WTC11 (cell line): ENCODE data around the gene ABCG1. TPM values are rescaled to one million over a fixed set of nuclear protein-coding genes. Genes with fewer than 3 reads are reported as not detected.
A peak's percentile ranks its signal among the peaks of the same experiment; 100 is the strongest.

ENCODE experiments used
- ATAC-seq: fragments of 200-7000 bp; cut with Tn5 transposase; 2 replicates; pipeline ENCODE4 v1.10.0; 2021; ENCODE audit warnings: mild to moderate bottlenecking, moderate library complexity
- CTCF ChIA-PET: fragments of 300-600 bp; sonication (Branson Sonifier 250); formaldehyde crosslinking; loops from one replicate; lab custom pipeline; 2021; ENCODE audit warnings: antibody characterized with exemption; lab: Charles Lee
- POLR2A ChIA-PET: fragments of 350-600 bp; sonication (Branson Sonifier 250); formaldehyde crosslinking; loops from one replicate; lab custom pipeline; 2021; ENCODE audit warnings: antibody characterized with exemption; lab: Charles Lee
- DNase-seq: peaks from one replicate; pipeline ENCODE4 v3.0.0; 2021; ENCODE audit warnings: low spot score
- H3K27ac Mint-ChIP-seq: 2 replicates; pipeline ENCODE4 v1.8.0; 2021; ENCODE audit warnings: mixed read lengths
- H3K27me3 Mint-ChIP-seq: 2 replicates; pipeline ENCODE4 v1.8.0; 2021; ENCODE audit warnings: low read depth, mild to moderate bottlenecking, moderate library complexity, mixed read lengths
- H3K36me3 Mint-ChIP-seq: 2 replicates; pipeline ENCODE4 v1.8.0; 2021; ENCODE audit warnings: mixed read lengths
- H3K4me1 Mint-ChIP-seq: 2 replicates; pipeline ENCODE4 v1.8.0; 2022; ENCODE audit warnings: mixed read lengths
- H3K4me3 Mint-ChIP-seq: 2 replicates; pipeline ENCODE4 v1.8.0; 2021; ENCODE audit warnings: mild to moderate bottlenecking, moderate library complexity, mixed read lengths
- H3K9me3 Mint-ChIP-seq: 2 replicates; pipeline ENCODE4 v1.8.0; 2021; ENCODE audit warnings: mixed read lengths
- ATF1 ChIP-seq: sonication (generic); formaldehyde crosslinking; IDR thresholded peaks from 2 replicates; pipeline ENCODE4 v1.8.1; 2023; ENCODE audit warnings: mild to moderate bottlenecking, moderate library complexity, missing genetic modification reagents
- FOXJ3 ChIP-seq: sonication (generic); formaldehyde crosslinking; IDR thresholded peaks from 2 replicates; pipeline ENCODE4 v1.9.0; 2021; ENCODE audit warnings: missing genetic modification reagents, mild to moderate bottlenecking, borderline replicate concordance
- FOXP1 ChIP-seq: sonication (generic); formaldehyde crosslinking; IDR thresholded peaks from 2 replicates; pipeline ENCODE4 v1.8.0; 2022; ENCODE audit warnings: missing genetic modification reagents, mild to moderate bottlenecking, moderate library complexity, borderline replicate concordance
- FOXP4 ChIP-seq: sonication (generic); formaldehyde crosslinking; IDR thresholded peaks from 2 replicates; pipeline ENCODE4 v1.8.0; 2022; ENCODE audit warnings: mild to moderate bottlenecking, missing genetic modification reagents
- GABPB1 ChIP-seq: sonication (generic); formaldehyde crosslinking; IDR thresholded peaks from 2 replicates; pipeline ENCODE4 v1.8.1; 2023; ENCODE audit warnings: mild to moderate bottlenecking, missing genetic modification reagents
- GRHL2 ChIP-seq: fragments of 250-450 bp; sonication (Bioruptor Pico); IDR thresholded peaks from 2 replicates; pipeline ENCODE4 v1.8.0; 2022; ENCODE audit warnings: mild to moderate bottlenecking, moderate library complexity; ENCODE audit not compliant: insufficient replicate concordance, severe bottlenecking
- GTF2I ChIP-seq: fragments of 250-450 bp; sonication (Bioruptor Pico); conservative IDR thresholded peaks from 2 replicates; pipeline ENCODE4 v1.4.0; 2021; ENCODE audit warnings: mild to moderate bottlenecking
- HMGA2 ChIP-seq: fragments of 250-450 bp; sonication (Bioruptor Pico); IDR thresholded peaks from 2 replicates; pipeline ENCODE4 v1.4.0; 2021; ENCODE audit warnings: mild to moderate bottlenecking, moderate library complexity
- JAZF1 ChIP-seq: fragments of 250-450 bp; sonication (Bioruptor Pico); IDR thresholded peaks from 2 replicates; pipeline ENCODE4 v1.9.0; 2021; ENCODE audit warnings: moderate library complexity, mild to moderate bottlenecking, inconsistent platforms
- JUN ChIP-seq: sonication (generic); formaldehyde crosslinking; IDR thresholded peaks from 2 replicates; pipeline ENCODE4 v1.8.0; 2023; ENCODE audit warnings: mild to moderate bottlenecking, missing genetic modification reagents
- NR1H2 ChIP-seq: sonication (generic); formaldehyde crosslinking; IDR thresholded peaks from 2 replicates; pipeline ENCODE4 v1.9.0; 2021; ENCODE audit warnings: mild to moderate bottlenecking, moderate library complexity, missing genetic modification reagents
- PRRX2 ChIP-seq: fragments of 250-450 bp; sonication (Bioruptor Pico); IDR thresholded peaks from 2 replicates; pipeline ENCODE4 v1.8.0; 2021; ENCODE audit warnings: mild to moderate bottlenecking
- RORB ChIP-seq: fragments of 250-450 bp; sonication (Bioruptor Pico); IDR thresholded peaks from 2 replicates; pipeline ENCODE4 v1.9.0; 2021; ENCODE audit warnings: mild to moderate bottlenecking
- SMAD4 ChIP-seq: sonication (generic); formaldehyde crosslinking; IDR thresholded peaks from 2 replicates; pipeline ENCODE4 v1.8.0; 2022; ENCODE audit warnings: mild to moderate bottlenecking, missing genetic modification reagents
- SOX15 ChIP-seq: fragments of 250-450 bp; sonication (Bioruptor Pico); IDR thresholded peaks from 2 replicates; pipeline ENCODE4 v1.9.0; 2021; ENCODE audit warnings: mild to moderate bottlenecking
- SP1 ChIP-seq: sonication (generic); formaldehyde crosslinking; conservative IDR thresholded peaks from 2 replicates; pipeline ENCODE4 v1.8.1; 2022; ENCODE audit warnings: missing genetic modification reagents
- TEAD4 ChIP-seq: sonication (generic); formaldehyde crosslinking; IDR thresholded peaks from 2 replicates; pipeline ENCODE4 v1.8.0; 2022; ENCODE audit warnings: mild to moderate bottlenecking, missing genetic modification reagents
- TP53 ChIP-seq: sonication (generic); formaldehyde crosslinking; IDR thresholded peaks from 2 replicates; pipeline ENCODE4 v1.8.1; 2023; ENCODE audit warnings: mild to moderate bottlenecking, missing genetic modification reagents
- USF2 ChIP-seq: sonication (generic); formaldehyde crosslinking; IDR thresholded peaks from 2 replicates; pipeline ENCODE4 v1.8.1; 2023; ENCODE audit warnings: mild to moderate bottlenecking, missing genetic modification reagents, moderate library complexity
- ZNF671 ChIP-seq: fragments of 250-450 bp; sonication (Bioruptor Pico); IDR thresholded peaks from 2 replicates; pipeline ENCODE4 v1.8.0; 2021; ENCODE audit warnings: mild to moderate bottlenecking
- total RNA-seq: library from RNA; stranded (reverse); gene quantifications from 3 replicates; pipeline ENCODE4 v1.2.3, GENCODE V29; 2021
- TF ChIP-seq, protein P1 (sequence below): fragments of 200-600 bp; IDR thresholded peaks from 2 replicates; pipeline ENCODE4 v1.8.0; 2022; ENCODE audit warnings: antibody characterized with exemption
- TF ChIP-seq, protein P2 (sequence below): fragments of 250-450 bp; sonication (Bioruptor Pico); IDR thresholded peaks from 2 replicates; pipeline ENCODE4 v1.9.0; 2021; ENCODE audit warnings: mild to moderate bottlenecking
- TF ChIP-seq, protein P3 (sequence below): sonication (generic); formaldehyde crosslinking; IDR thresholded peaks from 2 replicates; pipeline ENCODE4 v1.8.0; 2022; ENCODE audit warnings: mild to moderate bottlenecking, missing genetic modification reagents

The ABCG1 gene
- total RNA-seq, 1 experiment from 2014 or later = 4.0 TPM

DNA sequence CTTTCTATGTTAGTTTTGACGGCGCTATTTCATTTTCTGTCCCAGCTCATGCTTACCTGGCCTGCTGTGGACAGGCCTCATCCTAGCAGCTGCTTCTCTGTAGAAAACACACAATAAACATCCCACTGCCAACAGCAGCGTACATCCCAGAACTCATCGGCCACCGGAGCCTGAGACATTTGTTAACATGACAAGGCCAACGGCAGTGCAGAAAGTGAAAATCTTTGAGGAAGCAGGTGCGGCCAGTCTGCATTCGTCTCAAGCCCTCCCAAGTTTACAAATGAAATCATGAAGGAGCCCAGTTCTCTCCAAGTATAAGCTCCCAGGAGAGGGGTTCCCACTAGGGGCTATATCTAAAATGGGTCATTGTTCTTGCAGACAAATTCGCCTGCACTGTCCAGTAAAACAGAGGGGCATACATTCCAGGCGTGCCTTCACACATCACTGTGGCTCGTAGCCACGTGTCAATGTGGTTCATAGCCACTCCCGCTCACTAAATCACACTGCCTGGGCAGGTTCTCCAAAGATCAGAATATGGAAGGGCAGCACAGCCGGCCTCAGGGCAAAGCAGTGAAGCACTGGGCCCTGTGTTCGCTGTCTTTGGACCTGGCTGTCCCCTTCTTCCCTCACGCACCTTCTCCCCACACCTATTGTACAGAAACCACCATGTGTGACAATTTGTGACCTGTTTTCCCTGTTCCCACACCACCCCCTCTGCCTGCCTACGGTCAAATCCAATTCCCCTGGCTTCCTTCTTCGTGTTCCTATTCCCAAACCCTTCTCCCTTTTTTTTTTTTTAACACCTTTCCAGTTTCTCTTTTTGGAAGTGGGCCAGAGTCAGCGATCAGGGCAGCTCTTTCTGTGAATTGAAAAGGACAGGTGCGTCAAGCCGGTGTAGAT lies 27.0 kb upstream of the ABCG1 start:
- Mint-ChIP-seq H3K4me3 (no peak overlapping the region), H3K27ac (no peak overlapping the region; the same call in 1 of the 2 replicates), H3K27me3 (no peaks in the 10 kb centered on the region; the same call in 1 of the 2 replicates), H3K4me1 (no peaks in the 10 kb centered on the region), H3K9me3 (peaks cover 3% of the 10 kb centered on the region; the same call in 1 of the 2 replicates), H3K36me3 (no peaks in the 10 kb centered on the region)
- ChIA-PET POLR2A (no interaction called here), CTCF (interaction anchor here (1.2 kb wide), 1 partner anchor 10 kb away, joined by 3 read pairs; no protein-coding TSS in a partner anchor)
- DNase-seq = no peak
- no peak for TF ChIP-seq FOXP4
- TF ChIP-seq GTF2I (CRISPR knock-in tag) = no peak
- no peak for TF ChIP-seq SP1
- TF ChIP-seq NR1H2 (CRISPR knock-in tag) = no peak
- no peak for TF ChIP-seq TP53 (CRISPR knock-in tag)
- TF ChIP-seq ZNF671 (CRISPR knock-in tag) = no peak
- TF ChIP-seq RORB (CRISPR knock-in tag) = no peak
- no peak for ATAC-seq

GRCh38 chr21:42193131-42193671 lies 25.7 kb upstream of the ABCG1 start:
- CTCF ChIA-PET = interaction anchor here (1.1 kb wide), 1 partner anchor 66 kb away, joined by 3 read pairs; no protein-coding TSS in a partner anchor
- H3K4me1 Mint-ChIP-seq = no peaks in the 10 kb centered on the region
- peak overlapping the region; percentile 63; the same call in 1 of the 2 replicates for H3K27ac Mint-ChIP-seq
- no peaks in the 10 kb centered on the region for H3K36me3 Mint-ChIP-seq
- TF ChIP-seq ZNF671 (CRISPR knock-in tag) (no peak), USF2 (CRISPR knock-in tag) (no peak), ATF1 (CRISPR knock-in tag) (no peak), JUN (CRISPR knock-in tag) (no peak), PRRX2 (no peak), FOXP1 (CRISPR knock-in tag) (no peak), GABPB1 (no peak), TEAD4 (CRISPR knock-in tag) (no peak), TP53 (CRISPR knock-in tag) (no peak)
- TF ChIP-seq, protein P1, sequence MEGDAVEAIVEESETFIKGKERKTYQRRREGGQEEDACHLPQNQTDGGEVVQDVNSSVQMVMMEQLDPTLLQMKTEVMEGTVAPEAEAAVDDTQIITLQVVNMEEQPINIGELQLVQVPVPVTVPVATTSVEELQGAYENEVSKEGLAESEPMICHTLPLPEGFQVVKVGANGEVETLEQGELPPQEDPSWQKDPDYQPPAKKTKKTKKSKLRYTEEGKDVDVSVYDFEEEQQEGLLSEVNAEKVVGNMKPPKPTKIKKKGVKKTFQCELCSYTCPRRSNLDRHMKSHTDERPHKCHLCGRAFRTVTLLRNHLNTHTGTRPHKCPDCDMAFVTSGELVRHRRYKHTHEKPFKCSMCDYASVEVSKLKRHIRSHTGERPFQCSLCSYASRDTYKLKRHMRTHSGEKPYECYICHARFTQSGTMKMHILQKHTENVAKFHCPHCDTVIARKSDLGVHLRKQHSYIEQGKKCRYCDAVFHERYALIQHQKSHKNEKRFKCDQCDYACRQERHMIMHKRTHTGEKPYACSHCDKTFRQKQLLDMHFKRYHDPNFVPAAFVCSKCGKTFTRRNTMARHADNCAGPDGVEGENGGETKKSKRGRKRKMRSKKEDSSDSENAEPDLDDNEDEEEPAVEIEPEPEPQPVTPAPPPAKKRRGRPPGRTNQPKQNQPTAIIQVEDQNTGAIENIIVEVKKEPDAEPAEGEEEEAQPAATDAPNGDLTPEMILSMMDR = no peak
- TF ChIP-seq, all 79 proteins: peak for 0
- POLR2A ChIA-PET = no interaction called here
- ATAC-seq (no peak), DNase-seq (no peak)
- no peak overlapping the region for H3K4me3 Mint-ChIP-seq
- H3K9me3 Mint-ChIP-seq = peaks cover 4% of the 10 kb centered on the region
- no peaks in the 10 kb centered on the region; the same call in 1 of the 2 replicates for H3K27me3 Mint-ChIP-seq

- Mint-ChIP-seq H3K4me1 (no peaks in the 10 kb centered on the region), H3K36me3 (no peaks in the 10 kb centered on the region), H3K27ac (no peak overlapping the region), H3K4me3 (no peak overlapping the region), H3K9me3 (peaks cover 8% of the 10 kb centered on the region), H3K27me3 (no peaks in the 10 kb centered on the region; the same call in 1 of the 2 replicates)
- ATAC-seq (no peak), DNase-seq (no peak)
- ChIA-PET CTCF (interaction anchor here (1.1 kb wide), 1 partner anchor 65 kb away, joined by 3 read pairs; no protein-coding TSS in a partner anchor), POLR2A (no interaction called here)
- TF ChIP-seq, protein P2, sequence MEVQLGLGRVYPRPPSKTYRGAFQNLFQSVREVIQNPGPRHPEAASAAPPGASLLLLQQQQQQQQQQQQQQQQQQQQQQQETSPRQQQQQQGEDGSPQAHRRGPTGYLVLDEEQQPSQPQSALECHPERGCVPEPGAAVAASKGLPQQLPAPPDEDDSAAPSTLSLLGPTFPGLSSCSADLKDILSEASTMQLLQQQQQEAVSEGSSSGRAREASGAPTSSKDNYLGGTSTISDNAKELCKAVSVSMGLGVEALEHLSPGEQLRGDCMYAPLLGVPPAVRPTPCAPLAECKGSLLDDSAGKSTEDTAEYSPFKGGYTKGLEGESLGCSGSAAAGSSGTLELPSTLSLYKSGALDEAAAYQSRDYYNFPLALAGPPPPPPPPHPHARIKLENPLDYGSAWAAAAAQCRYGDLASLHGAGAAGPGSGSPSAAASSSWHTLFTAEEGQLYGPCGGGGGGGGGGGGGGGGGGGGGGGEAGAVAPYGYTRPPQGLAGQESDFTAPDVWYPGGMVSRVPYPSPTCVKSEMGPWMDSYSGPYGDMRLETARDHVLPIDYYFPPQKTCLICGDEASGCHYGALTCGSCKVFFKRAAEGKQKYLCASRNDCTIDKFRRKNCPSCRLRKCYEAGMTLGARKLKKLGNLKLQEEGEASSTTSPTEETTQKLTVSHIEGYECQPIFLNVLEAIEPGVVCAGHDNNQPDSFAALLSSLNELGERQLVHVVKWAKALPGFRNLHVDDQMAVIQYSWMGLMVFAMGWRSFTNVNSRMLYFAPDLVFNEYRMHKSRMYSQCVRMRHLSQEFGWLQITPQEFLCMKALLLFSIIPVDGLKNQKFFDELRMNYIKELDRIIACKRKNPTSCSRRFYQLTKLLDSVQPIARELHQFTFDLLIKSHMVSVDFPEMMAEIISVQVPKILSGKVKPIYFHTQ (CRISPR knock-in tag) = no peak
- TF ChIP-seq SOX15 (CRISPR knock-in tag) = no peak
- no peak for TF ChIP-seq ZNF671 (CRISPR knock-in tag)
- TF ChIP-seq SMAD4 (CRISPR knock-in tag) = no peak
- no peak for TF ChIP-seq FOXJ3
- TF ChIP-seq, protein P3, sequence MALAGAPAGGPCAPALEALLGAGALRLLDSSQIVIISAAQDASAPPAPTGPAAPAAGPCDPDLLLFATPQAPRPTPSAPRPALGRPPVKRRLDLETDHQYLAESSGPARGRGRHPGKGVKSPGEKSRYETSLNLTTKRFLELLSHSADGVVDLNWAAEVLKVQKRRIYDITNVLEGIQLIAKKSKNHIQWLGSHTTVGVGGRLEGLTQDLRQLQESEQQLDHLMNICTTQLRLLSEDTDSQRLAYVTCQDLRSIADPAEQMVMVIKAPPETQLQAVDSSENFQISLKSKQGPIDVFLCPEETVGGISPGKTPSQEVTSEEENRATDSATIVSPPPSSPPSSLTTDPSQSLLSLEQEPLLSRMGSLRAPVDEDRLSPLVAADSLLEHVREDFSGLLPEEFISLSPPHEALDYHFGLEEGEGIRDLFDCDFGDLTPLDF (CRISPR knock-in tag) = no peak
- TF ChIP-seq HMGA2 (CRISPR knock-in tag) = no peak
- no peak for TF ChIP-seq SP1
- no peak for TF ChIP-seq JAZF1
- TF ChIP-seq GRHL2 (CRISPR knock-in tag) = no peak
Observed at GRCh38 chr21:42193721-42194120, 25.2 kb upstream of the ABCG1 start.
